ENCODE results near the gene YTHDF2. TPM values are rescaled to one million over a fixed set of nuclear protein-coding genes. Genes with fewer than 3 reads are reported as not detected.

The YTHDF2 gene
- total and polyA plus RNA-seq, 9 of the 15 experiments (the other 6 are each of a cell fraction or from before 2014, with no cell fraction given), result 41.0 to 111 (median 83.3) TPM

- TF ChIP-seq FOSL1 (tag; conservative IDR thresholded peaks at IDR 0.05), result no peak
- no peak for TF ChIP-seq PTTG1 (tag; IDR thresholded peaks at IDR 0.05; ENCODE audit: low read depth)
- TF ChIP-seq, protein P1, sequence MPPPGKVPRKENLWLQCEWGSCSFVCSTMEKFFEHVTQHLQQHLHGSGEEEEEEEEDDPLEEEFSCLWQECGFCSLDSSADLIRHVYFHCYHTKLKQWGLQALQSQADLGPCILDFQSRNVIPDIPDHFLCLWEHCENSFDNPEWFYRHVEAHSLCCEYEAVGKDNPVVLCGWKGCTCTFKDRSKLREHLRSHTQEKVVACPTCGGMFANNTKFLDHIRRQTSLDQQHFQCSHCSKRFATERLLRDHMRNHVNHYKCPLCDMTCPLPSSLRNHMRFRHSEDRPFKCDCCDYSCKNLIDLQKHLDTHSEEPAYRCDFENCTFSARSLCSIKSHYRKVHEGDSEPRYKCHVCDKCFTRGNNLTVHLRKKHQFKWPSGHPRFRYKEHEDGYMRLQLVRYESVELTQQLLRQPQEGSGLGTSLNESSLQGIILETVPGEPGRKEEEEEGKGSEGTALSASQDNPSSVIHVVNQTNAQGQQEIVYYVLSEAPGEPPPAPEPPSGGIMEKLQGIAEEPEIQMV (tag; conservative IDR thresholded peaks at IDR 0.05; ENCODE audit: low read depth), result no peak
- no peak for TF ChIP-seq E2F6 (IDR thresholded peaks at IDR 0.05; ENCODE audit: borderline replicate concordance in 1 of 2, extremely low read depth in 1 of 2, insufficient read depth in 1 of 2, insufficient read length in 1 of 2, low read depth in 1 of 2, low read length in 1 of 2, poor library complexity in 1 of 2, severe bottlenecking in 1 of 2)
- TF ChIP-seq ZNF696 (CRISPR knock-in tag; conservative IDR thresholded peaks at IDR 0.05), result no peak
- TF ChIP-seq RCOR1 (IDR thresholded peaks at IDR 0.05; ENCODE audit: borderline replicate concordance in 1 of 2, low read depth in 2 of 2, low read length in 2 of 2), result no peak
- TF ChIP-seq FOXM1 (IDR thresholded peaks at IDR 0.05; ENCODE audit: low read depth), result no peak
- TF ChIP-seq FOXM1 (CRISPR knock-in tag; IDR thresholded peaks at IDR 0.05; ENCODE audit: low read depth), result no peak
- no peak for TF ChIP-seq SRSF3 (IDR thresholded peaks at IDR 0.05; ENCODE audit: insufficient read depth, low read length)
- no peak for TF ChIP-seq PCBP1 (IDR thresholded peaks at IDR 0.05; ENCODE audit: low read depth, low read length, poor library complexity, severe bottlenecking)
- peak; percentile 22; the same call in 1 of the 2 replicates for TF ChIP-seq PHB2 (IDR thresholded peaks at IDR 0.05; ENCODE audit: low read depth)
- TF ChIP-seq L3MBTL2 (IDR thresholded peaks at IDR 0.05), result no peak
- TF ChIP-seq, protein P2, sequence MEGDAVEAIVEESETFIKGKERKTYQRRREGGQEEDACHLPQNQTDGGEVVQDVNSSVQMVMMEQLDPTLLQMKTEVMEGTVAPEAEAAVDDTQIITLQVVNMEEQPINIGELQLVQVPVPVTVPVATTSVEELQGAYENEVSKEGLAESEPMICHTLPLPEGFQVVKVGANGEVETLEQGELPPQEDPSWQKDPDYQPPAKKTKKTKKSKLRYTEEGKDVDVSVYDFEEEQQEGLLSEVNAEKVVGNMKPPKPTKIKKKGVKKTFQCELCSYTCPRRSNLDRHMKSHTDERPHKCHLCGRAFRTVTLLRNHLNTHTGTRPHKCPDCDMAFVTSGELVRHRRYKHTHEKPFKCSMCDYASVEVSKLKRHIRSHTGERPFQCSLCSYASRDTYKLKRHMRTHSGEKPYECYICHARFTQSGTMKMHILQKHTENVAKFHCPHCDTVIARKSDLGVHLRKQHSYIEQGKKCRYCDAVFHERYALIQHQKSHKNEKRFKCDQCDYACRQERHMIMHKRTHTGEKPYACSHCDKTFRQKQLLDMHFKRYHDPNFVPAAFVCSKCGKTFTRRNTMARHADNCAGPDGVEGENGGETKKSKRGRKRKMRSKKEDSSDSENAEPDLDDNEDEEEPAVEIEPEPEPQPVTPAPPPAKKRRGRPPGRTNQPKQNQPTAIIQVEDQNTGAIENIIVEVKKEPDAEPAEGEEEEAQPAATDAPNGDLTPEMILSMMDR (IDR thresholded peaks at IDR 0.05 in 2 of 3, conservative IDR thresholded peaks at IDR 0.05 in 1 of 3; ENCODE audit: insufficient read depth in 2 of 3, low read depth in 1 of 3, low read length in 3 of 3), result no peak
- no peak for TF ChIP-seq KHSRP (IDR thresholded peaks at IDR 0.05)
- no peak for TF ChIP-seq GATA2 (CRISPR knock-in tag; IDR thresholded peaks at IDR 0.05)
- TF ChIP-seq POLR2A (conservative IDR thresholded peaks at IDR 0.05), result peak; percentile 15
- no peak for TF ChIP-seq KAT7 (CRISPR knock-in tag; IDR thresholded peaks at IDR 0.05; ENCODE audit: borderline replicate concordance)
- peak; percentile 9 for TF ChIP-seq CHD4 (IDR thresholded peaks at IDR 0.05; ENCODE audit: insufficient read depth, insufficient replicate concordance, low read depth, low read length, poor library complexity, severe bottlenecking)
- no peak for TF ChIP-seq TCF15 (CRISPR knock-in tag; IDR thresholded peaks at IDR 0.05)
- TF ChIP-seq KAT8 (IDR thresholded peaks at IDR 0.05; ENCODE audit: low read depth), result no peak
- no peak for TF ChIP-seq NR2C2 (CRISPR knock-in tag; IDR thresholded peaks at IDR 0.05)
- no peak for TF ChIP-seq NR2C2 (tag; IDR thresholded peaks at IDR 0.05)
- no peak for TF ChIP-seq CBX2 (IDR thresholded peaks at IDR 0.05; ENCODE audit: insufficient read depth, low read length, poor library complexity, severe bottlenecking)
- TF ChIP-seq MEIS2 (IDR thresholded peaks at IDR 0.05; ENCODE audit: partially characterized antibody), result no peak
- no peak for TF ChIP-seq E2F3 (CRISPR knock-in tag; IDR thresholded peaks at IDR 0.05)
Observed at GRCh38 chr1:28735961-28736449, 735 bp upstream of the YTHDF2 start (continued).
